Right lobe of liver (tissue), 6 donors: ENCODE data around the gene FCHO1. TPM values are rescaled to one million over a fixed set of nuclear protein-coding genes. Genes with fewer than 3 reads are reported as not detected.

Experiments
- ATAC-seq, 4 donors: fragments of 200-7000 bp; cut with Tn5 transposase; one replicate each; pipeline ENCODE4 v1.9.1; 2020; ENCODE audit warnings: mild to moderate bottlenecking in 4 of 4, moderate library complexity in 4 of 4
- DNase-seq, 3 donors: peaks; one replicate each; pipeline ENCODE4 v3.0.0-alpha.2; 2020
- H3K27ac ChIP-seq, 3 donors: fragments of 200-600 bp; one replicate each; pipeline ENCODE4 v1.8.0; 2022
- H3K27me3 ChIP-seq, 2 donors: fragments of 200-600 bp; one replicate each; pipeline ENCODE4 v1.8.0; 2022
- H3K36me3 ChIP-seq, 4 donors: fragments of 200-600 bp; sonication (generic) in 1 of 4; one replicate each; pipeline versions ENCODE4 v1.5.1 to v1.8.0; 2017 to 2022; ENCODE audit warnings: control low read depth in 1 of 4
- H3K4me1 ChIP-seq, 4 donors: fragments of 200-600 bp; sonication (generic) in 1 of 4; one replicate each; pipeline versions ENCODE4 v1.5.1 to v1.8.0; 2017 to 2022; ENCODE audit warnings: control low read depth in 1 of 4
- H3K4me3 ChIP-seq, 3 donors: fragments of 200-600 bp; one replicate each; pipeline ENCODE4 v1.8.0; 2022
- H3K9me3 ChIP-seq, 4 donors: fragments of 200-600 bp; sonication (generic) in 1 of 4; one replicate each; pipeline versions ENCODE4 v1.5.1 to v1.8.0; 2017 to 2022; ENCODE audit warnings: control low read depth in 1 of 4
- CTCF ChIP-seq, 4 donors: fragments of 200-600 bp in 3 of 4; fragments of 450-650 bp in 1 of 4; IDR thresholded peaks; one replicate each; pipeline versions ENCODE4 v1.5.1 to v1.8.0; 2016 to 2022; ENCODE audit warnings: antibody characterized with exemption in 4 of 4, mild to moderate bottlenecking in 2 of 4
- POLR2A ChIP-seq: fragments of 450-650 bp; IDR thresholded peaks from one replicate; pipeline ENCODE4 v1.6.1; 2017; ENCODE audit warnings: antibody characterized with exemption, mild to moderate bottlenecking
- WGBS: methylation state at CpG from one replicate; pipeline ENCODE4 v1.1.6; 2018; ENCODE audit warnings: low coverage, low lambda C conversion rate; ENCODE audit not compliant: insufficient coverage; ENCODE audit errors: missing lambda C conversion rate; 5-methylcytosine and 5-hydroxymethylcytosine counted together
- intact Hi-C, 2 donors: fragments of 100-400 bp; cut with DNase I; formaldehyde crosslinking; loops; one replicate each; pipeline versions ENCODE4 v1.11.2 to v1.14.1; 2022
- total RNA-seq, 6 experiments: library from RNA; depleted of rRNA in 2 of 6; stranded (reverse); fragments of >200 nt in 2 of 6; fragmentation: NEBNext Ultra II Directional in 3 of 6; extraction: Animal tissue kit (Norgen Biotek cat#: 25700) in 3 of 6; gene quantifications; one replicate each; pipeline versions ENCODE4 v1.1.0 to v1.2.4, GENCODE V29; 2016 to 2023
- donor health status: DM: no; HTN: yes; CAD: no.
- donor health status: DM: no; HTN: no; CAD: no.
- donor health status: DM: no; HTN: no; CAD: no.
- donor health status: DM: no; HTN: yes; CAD: no.
- donor health status: DM: no; HTN: yes; CAD: no.

FCHO1 gene
- total RNA-seq, 6 experiments from 2014 or later = 0.93 to 3.6 (median 1.3) TPM

DNA sequence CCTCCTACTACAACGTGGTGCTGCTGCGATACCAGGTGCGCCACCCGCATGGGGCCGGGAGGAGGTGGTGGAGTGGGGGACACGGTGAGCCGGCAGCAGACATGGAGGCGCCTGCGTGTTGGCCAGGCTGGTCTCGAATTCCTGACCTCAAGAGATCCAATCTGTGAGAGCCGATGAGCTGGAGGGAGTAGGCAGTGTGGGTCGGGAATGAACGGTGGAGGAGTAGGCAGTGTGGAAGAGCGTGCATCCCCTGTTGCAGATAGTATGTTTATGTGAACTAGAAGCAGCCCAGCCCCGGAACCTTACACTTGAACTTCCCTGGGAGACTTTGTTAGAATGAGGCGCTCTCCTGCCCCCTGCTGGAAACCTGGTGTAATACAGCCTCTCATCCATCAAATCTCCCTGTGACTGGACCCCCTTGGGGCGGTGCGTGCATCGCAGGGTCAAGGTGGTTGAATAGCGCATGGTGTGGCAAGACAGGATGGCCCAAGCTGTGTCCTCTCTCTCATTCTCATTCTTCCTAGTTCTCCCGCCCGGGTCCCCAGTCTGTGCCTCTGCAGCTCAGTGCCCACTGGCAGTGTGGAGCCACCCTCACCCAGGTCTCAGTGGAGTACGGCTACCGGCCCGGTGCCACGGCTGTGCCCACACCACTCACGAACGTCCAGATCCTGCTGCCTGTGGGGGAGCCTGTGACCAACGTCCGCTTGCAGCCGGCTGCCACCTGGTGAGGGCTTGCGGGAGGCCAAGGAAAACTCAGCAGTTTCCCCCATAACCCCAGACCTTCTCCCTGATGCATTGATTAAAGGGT lies 33.1 kb downstream of the FCHO1 start:
- Histone ChIP-seq H3K4me3 (no peak overlapping the region), H3K4me1 (no peaks in the 10 kb centered on the region), H3K27me3 (no peaks in the 10 kb centered on the region), H3K27ac (no peak overlapping the region), H3K9me3 (no peaks in the 10 kb centered on the region), H3K36me3 (no peaks in the 10 kb centered on the region)
- ATAC-seq (peak; percentile 49 to 82 (median 73)), DNase-seq (peak in 2 of 3 donors; percentile 57 to 58)
- TF ChIP-seq CTCF (IDR thresholded peaks at IDR 0.05) (peak; percentile 60 to 87 (median 69)), POLR2A (no peak)
- WGBS = 43% methylated on average over 19 of the region's 32 CpGs
- intact Hi-C loops = loop anchor here in 1 of 2 donors (10.0 kb wide), 2 partner anchors 70 to 80 kb away; partner anchors contain the start of gene RPL18A

DNA sequence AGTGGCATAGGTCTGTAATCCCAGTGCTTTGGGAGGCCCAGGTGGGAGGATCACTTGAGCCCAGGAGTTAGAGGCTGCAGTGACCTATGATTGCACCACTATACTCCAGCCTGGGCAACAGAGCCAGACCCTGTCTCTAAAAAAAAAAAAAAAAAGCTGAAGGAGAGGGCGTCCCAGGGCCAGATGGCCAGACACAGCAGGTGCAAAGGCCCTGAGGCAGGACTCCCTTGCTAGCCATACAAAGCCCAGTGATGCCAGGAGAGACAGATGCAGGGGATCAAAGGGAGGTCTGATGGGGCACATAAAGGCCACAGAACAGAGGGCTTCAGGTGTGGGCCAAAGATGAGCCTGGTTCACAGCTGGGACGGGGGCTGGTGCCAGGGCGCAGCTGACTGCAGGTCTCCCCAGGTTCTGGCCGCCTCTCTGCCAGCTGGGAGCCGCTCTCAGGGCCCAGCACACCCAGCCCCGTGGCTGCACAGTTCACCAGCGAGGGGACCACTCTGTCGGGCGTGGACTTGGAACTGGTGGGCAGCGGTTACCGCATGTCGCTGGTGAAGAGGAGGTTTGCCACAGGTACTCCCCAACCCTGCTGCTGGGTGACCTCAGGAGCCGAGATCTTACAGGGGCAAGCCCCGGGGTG lies 36.1 kb downstream of the FCHO1 start:
- no peaks in the 10 kb centered on the region for H3K4me1 ChIP-seq
- no CpG with 5 or more reads among the region's 14 CpGs for WGBS
- no peak overlapping the region for H3K27ac ChIP-seq
- no peak overlapping the region for H3K4me3 ChIP-seq
- no peak for TF ChIP-seq CTCF (IDR thresholded peaks at IDR 0.05)
- no peak for TF ChIP-seq POLR2A
- ATAC-seq = no peak
- intact Hi-C loops = loop anchor here in 1 of 2 donors (10.0 kb wide), 2 partner anchors 67 to 83 kb away; partner anchors contain the start of gene RPL18A
- no peak for DNase-seq
- no peaks in the 10 kb centered on the region for H3K36me3 ChIP-seq
- H3K27me3 ChIP-seq = no peaks in the 10 kb centered on the region
- H3K9me3 ChIP-seq = no peaks in the 10 kb centered on the region

DNA sequence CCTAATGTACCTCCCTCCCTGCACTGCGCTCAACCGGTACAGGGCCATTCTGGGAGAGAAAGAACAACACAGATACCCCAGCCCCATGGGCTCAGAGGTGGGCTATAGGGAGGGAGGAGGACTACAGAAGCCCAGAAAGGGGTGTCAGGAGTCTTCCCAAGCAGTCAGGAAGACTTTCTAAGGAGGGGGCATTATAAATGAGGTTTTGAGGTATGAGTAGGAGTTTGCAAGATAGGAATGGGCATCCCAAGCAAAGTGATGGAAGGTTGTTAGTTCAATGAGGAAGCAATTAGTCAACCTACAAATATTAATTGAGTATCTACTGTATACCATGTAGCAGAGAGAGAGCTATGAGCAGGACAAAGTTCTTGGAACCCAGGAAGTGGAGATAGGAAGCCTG lies 37.4 kb downstream of the FCHO1 start:
- no peaks in the 10 kb centered on the region for H3K9me3 ChIP-seq
- H3K4me1 ChIP-seq = no peaks in the 10 kb centered on the region
- ATAC-seq = no peak
- DNase-seq = no peak
- intact Hi-C loops = loop anchor here in 1 of 2 donors (10.0 kb wide), 2 partner anchors 66 to 84 kb away; partner anchors contain the start of gene RPL18A
- no peak overlapping the region for H3K4me3 ChIP-seq
- no peak overlapping the region for H3K27ac ChIP-seq
- H3K27me3 ChIP-seq = no peaks in the 10 kb centered on the region
- H3K36me3 ChIP-seq = no peaks in the 10 kb centered on the region
- TF ChIP-seq CTCF (IDR thresholded peaks at IDR 0.05) (no peak), POLR2A (no peak)
- 83% methylated on average over 1 of the region's 2 CpGs for WGBS

DNA sequence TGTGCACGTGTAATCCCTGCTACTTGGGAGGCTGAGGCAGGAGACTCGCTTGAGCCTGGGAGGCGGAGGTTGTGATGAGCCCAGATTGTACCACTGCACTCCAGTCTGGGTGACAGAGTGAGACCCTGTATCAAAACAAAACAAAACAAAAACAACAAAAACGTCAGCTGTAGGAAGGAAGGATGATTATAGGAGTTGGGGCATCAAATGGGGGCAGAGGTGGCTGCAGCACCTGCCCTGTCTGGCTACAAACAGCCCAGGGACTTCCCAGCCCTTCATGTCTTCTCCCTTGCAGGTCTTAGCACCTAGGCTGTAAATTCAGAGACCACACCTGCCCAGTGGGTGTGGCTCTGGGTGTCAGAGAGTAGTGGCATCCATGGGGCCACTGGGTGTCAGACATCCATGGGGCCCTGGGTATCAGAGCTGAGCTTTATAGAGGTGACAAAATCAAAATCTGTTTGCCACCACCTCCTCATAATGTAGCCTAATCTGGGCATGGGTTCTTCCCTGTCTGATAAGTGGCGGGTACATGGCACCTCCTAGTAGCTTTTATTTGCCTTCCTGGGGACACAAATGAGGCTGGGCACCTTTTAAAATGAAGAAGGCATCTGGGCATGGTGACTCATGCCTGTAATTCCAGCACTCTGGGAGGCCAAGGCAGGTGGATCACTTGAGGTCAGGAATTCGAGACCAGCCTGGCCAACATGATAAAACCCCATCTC lies 38.9 kb downstream of the FCHO1 start:
- Histone ChIP-seq H3K9me3 (no peaks in the 10 kb centered on the region), H3K4me1 (no peaks in the 10 kb centered on the region), H3K27ac (no peak overlapping the region), H3K36me3 (no peaks in the 10 kb centered on the region), H3K27me3 (peaks cover 0 to 3% of the 10 kb centered on the region in 2 donors), H3K4me3 (no peak overlapping the region)
- ATAC-seq = no peak
- WGBS = 36% methylated on average over 4 of the region's 6 CpGs
- no peak for TF ChIP-seq CTCF (IDR thresholded peaks at IDR 0.05)
- TF ChIP-seq POLR2A = no peak
- no peak for DNase-seq
- intact Hi-C loops = no loop called here
